H1 (cell line): Measurements from ENCODE around the gene SLIT3.

Source experiments
- CBX5 ChIP-seq: fragments of 300-800, 300-1000 bp; sonication (generic); IDR thresholded peaks from 2 replicates; pipeline ENCODE4 v1.7.1; 2016; ENCODE audit warnings: antibody characterized with exemption, low read length, low read depth
- CHD2 ChIP-seq: IDR thresholded peaks from 2 replicates; pipeline ENCODE4 v1.6.1; 2012; ENCODE audit warnings: low read length, improper control_type of control experiment
- CTCF ChIP-seq, 3 experiments: IDR thresholded peaks; 1 replicate in 2 of 3; 2 replicates in 1 of 3; pipeline versions ENCODE4 v1.5.1 to v1.6.1; 2011; ENCODE audit warnings: low read length in 3 of 3, mild to moderate bottlenecking in 3 of 3, inconsistent platforms in 2 of 3, low read depth in 1 of 3, moderate library complexity in 1 of 3; ENCODE audit not compliant: insufficient read depth in 1 of 3; ENCODE audit errors: control extremely low read depth in 1 of 3
- EGR1 ChIP-seq: IDR thresholded peaks from 2 replicates; pipeline ENCODE4 v1.6.1; 2011; ENCODE audit warnings: low read depth, low read length, borderline replicate concordance
- EZH2 ChIP-seq: fragments of 200-600 bp; sonication (generic); IDR thresholded peaks from 2 replicates; pipeline ENCODE4 v1.7.1; 2012; ENCODE audit warnings: low read depth, mild to moderate bottlenecking, moderate library complexity, low read length, inconsistent platforms; ENCODE audit not compliant: severe bottlenecking
- JUND ChIP-seq: IDR thresholded peaks from 2 replicates; pipeline ENCODE4 v1.6.1; 2011; ENCODE audit warnings: mild to moderate bottlenecking, improper control_type of control experiment, low read length
- KDM1A ChIP-seq: fragments of 200-600, 300-600 bp; sonication (generic); IDR thresholded peaks from 2 replicates; pipeline ENCODE4 v1.7.1; 2016; ENCODE audit warnings: mild to moderate bottlenecking, low read length, borderline replicate concordance
- MAFK ChIP-seq: IDR thresholded peaks from 2 replicates; pipeline ENCODE4 v1.6.1; 2012; ENCODE audit warnings: low read depth, mild to moderate bottlenecking, improper control_type of control experiment, low read length
- POLR2AphosphoS5 ChIP-seq: IDR thresholded peaks from 2 replicates; pipeline ENCODE4 v1.6.1; 2011; ENCODE audit warnings: low read depth, low read length
- RFX5 ChIP-seq: IDR thresholded peaks from 2 replicates; pipeline ENCODE4 v1.6.1; 2011; ENCODE audit warnings: low read depth, low read length, improper control_type of control experiment, borderline replicate concordance
- SUZ12 ChIP-seq: fragments of 200-600 bp; sonication (generic); IDR thresholded peaks from 2 replicates; pipeline ENCODE4 v1.6.1; 2012; ENCODE audit warnings: mild to moderate bottlenecking, inconsistent platforms, low read length, moderate library complexity, mixed read lengths
- TAF1 ChIP-seq: IDR thresholded peaks from 2 replicates; pipeline ENCODE4 v1.6.1; 2011; ENCODE audit warnings: mild to moderate bottlenecking, low read depth, low read length
- ZNF274 ChIP-seq: IDR thresholded peaks from 2 replicates; pipeline ENCODE4 v1.7.0; 2012; ENCODE audit warnings: low read length, borderline replicate concordance; ENCODE audit errors: extremely low read depth

- TF ChIP-seq CTCF (IDR thresholded peaks at IDR 0.05; ENCODE audit: control extremely low read depth in 1 of 3, insufficient read depth in 1 of 3, low read depth in 1 of 3, low read length in 3 of 3) (peak in 2 of 3 experiments; percentile 25 to 38; a peak in 2 of 4 replicates), CBX5 (no peak), TAF1 (no peak), JUND (no peak), SUZ12 (no peak), MAFK (no peak), KDM1A (no peak), POLR2AphosphoS5 (no peak), EZH2 (no peak), RFX5 (no peak), CHD2 (no peak), ZNF274 (no peak), EGR1 (no peak)
Observed at GRCh38 chr5:169289520-169289919, 11.4 kb downstream of the SLIT3 start.
